CD1c-positive myeloid dendritic cell (primary cell): ENCODE measurements around the gene MIA3.
A peak's percentile ranks its signal among the peaks of the same experiment; 100 is the strongest.

Experiments
- DNase-seq: peaks from one replicate; pipeline ENCODE4 v3.0.0-alpha.2; 2016; ENCODE audit errors: extremely low spot score

MIA3 gene

GRCh38 chr1:222618880-222619596 is 1.1 kb downstream of the MIA3 start:
- DNase-seq: peak; percentile 35

DNA sequence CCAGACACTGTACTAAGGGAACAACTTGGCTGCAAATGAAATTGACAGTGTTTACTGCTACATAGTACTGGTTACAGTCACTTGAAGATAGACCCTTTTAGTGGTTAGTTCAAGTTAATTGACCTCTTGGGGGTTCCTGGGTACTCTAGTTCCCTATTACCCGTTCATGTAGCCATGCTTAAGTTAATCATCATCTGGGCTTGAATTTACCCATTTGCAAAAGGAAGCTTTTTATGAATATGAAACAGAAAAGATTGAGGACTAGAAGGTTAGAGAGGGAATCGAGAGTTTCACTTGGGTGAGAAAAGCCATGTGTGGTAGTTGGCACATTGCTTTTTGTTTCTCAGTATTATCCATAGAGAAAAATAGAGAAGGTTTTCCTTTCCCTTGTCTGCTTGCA is 2.7 kb downstream of the MIA3 start:
- DNase-seq: no peak

- no peak for DNase-seq
These were observed 4.9 kb downstream of the MIA3 start for GRCh38 chr1:222622765-222623164.

DNA sequence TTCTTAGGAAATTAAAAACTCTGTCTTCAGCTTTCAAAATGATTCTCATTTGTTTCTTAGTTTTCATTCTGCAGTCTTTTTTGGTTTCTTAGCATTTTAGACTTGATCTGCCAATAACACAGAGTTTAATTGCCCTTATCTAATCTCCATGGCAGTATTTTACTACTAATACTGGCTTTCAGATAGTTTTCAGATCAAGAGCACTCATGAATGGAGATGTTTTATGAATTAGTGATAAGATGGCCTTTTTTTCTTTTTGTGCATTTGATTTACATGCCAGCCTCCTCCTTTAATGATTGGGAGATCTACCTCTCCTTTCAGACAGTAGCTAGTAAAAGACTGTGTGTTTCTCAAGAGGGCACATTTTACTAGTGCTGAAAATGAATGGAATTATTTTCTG is 5.6 kb downstream of the MIA3 start:
- no peak for DNase-seq

DNA sequence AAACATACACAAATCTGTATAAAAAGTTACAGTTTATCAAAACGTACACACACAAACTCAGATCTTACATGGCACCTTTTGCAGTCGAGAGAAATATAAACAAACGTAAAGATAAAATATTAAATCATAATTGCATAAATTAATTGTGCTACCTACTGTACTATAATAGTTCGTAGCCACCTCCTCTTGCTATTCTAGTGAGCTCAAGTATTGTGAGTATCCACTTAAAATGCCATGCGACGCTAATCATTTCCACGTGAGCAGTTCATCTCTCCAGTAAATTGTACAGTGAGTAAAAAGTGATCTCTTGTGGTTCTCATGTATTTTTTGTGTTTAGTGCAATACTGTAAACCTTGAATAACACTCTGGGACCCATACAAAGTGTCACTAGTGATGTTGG is 6.3 kb downstream of the MIA3 start:
- DNase-seq: no peak

DNA sequence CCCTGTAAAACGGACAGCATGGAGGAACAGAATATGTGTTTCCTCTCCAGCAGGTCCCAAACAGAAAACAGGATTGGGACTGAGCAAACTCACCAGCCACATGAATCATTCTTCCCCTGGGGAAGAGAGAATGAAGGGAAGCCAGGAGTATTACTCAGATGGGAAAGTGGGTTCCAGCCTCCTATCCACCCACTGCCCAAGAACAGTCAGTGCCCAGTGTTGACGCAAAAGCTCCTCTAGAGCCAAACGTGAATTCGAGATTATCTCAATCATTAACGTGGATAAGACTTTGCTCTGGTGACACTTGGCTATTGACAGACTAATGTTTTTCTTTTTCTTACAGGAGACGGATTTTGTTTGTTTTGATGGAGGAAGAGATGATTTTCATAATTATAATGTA is 9.3 kb downstream of the MIA3 start:
- DNase-seq: no peak

GRCh38 chr1:222629921-222630535 is 12.1 kb downstream of the MIA3 start:
- DNase-seq: no peak

DNA sequence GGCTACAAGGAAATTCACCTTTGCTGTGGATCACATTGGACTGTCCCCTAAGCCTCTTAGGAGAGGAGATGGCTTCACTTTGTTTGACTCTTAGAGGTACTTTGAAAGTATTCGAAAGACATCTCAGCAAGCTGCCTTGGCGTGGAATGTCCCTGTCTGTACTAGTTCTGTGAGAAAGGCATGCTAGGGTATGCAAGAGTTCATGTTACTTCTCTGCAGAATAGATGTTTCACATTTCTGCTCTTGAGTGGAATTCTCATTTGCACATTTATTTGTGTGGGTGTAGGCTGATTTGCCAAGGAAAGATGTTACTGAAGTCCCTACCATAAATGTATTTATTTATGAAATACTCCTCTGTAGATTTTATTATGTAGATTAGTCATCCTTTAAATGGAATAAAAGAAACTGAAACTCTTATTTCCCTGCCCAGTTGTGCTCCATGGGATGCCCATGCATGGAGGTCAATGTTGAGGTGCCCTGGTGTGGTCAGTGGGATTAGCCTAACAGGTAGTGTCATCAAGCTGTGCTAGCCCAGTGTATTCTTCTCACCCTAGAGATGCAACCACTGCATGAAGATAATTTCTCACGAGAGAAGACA is 13.8 kb downstream of the MIA3 start:
- DNase-seq: no peak

DNA sequence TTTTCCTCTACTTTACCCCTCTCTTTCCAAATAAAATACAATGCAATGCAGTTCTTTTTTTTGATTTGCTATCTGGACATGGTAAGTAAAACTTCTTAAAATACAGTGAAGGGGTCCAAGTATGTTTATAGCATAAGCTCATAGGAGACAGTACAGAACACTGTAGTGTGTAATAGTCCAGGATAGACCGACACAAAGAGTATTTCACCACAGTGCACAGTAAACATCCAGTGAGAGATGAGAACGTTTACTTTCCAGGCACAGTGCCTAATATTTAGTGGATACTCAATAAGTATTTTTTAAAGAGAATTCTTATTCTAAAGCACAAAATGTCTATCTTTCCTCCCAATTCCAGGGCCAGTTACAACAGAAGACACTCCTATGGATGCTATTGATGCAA is 14.9 kb downstream of the MIA3 start:
- DNase-seq: no peak

GRCh38 chr1:222634180-222635013 is 16.5 kb downstream of the MIA3 start:
- DNase-seq: peak; percentile 93

DNA sequence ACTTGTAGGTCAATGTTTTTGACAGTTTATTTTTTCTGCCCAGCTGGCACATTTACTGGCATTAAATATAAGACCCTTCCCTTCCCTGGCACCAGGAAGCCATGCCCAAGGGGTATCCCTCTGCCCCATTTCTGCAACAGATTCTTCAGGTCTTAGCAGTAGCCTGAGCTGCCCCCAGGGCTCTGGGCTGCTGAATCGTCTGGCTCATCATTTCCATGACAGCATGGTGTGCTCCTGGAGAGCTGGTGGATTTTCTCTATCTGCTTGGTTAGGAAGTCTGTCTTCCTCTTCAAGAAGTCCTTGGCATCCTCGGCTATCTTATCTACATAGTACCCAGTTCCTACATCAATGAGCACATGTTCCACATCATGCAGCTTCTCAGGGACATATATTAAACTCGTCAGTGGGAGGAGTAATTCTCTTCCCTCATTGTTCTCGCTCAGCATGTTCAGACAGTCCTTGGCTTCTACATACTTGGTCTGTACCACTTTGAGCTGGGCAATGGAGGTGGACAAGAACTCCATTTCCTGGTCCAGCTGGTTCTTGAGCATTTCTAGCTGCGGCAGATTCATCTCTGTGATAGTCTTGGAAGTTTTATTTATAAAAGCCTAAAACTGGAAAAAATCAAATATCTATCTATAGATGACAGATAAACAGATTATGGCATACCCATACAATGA is 23.5 kb downstream of the MIA3 start:
- DNase-seq: no peak

DNA sequence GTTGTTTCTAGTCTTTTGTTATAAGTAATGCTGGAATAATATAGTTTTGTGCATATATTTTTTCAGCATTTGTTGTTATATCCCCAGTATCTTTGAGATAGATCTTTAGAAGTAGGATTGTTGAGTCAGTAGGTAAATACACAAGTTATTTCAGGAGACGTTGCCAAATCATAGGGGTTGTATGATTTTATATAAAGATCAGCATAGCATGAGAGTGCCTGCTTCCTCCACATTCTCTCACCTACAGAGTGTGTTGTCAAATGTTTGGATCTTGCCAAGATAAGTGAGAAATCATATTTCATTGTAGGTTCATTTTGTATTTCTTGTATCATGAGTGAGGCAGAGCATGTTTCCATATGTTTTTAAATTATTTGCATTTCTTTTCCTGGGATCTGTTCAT is 24.6 kb downstream of the MIA3 start:
- DNase-seq: no peak

- DNase-seq: no peak
These were observed 25.7 kb downstream of the MIA3 start for GRCh38 chr1:222643606-222643937.

DNA sequence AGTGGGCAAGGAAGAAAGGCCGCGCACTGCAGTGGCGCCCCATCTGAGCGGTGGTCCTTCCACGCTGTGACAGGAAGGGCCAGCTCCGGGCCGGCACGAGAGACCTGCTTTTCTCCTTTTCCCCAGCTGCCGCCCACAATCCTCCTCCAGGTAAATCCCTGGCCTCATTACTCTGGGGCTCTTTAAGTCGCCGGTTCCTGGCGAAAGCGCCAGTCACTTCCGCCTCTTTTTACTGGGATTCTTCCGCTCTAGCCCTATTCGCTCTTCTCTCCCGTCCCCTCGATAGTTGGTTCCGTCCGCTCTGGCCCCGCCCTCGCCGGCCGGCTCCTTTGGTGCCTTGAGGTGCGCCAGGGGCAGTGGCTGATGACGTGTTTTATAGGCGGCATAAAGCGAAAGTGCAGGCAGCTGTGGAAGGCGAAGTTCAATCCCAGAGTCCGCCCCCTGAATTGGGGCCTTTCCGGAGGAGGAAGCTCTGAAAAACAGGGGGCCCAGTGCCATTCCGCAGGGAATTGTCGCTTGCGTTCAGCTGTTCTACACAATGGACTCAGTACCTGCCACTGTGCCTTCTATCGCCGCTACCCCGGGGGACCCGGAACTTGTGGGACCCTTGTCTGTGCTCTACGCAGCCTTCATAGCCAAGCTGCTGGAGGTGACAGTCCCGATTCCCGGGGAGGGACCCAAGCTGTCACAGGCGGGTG is 26.2 kb downstream of the MIA3 start:
- DNase-seq: peak; percentile 99

DNA sequence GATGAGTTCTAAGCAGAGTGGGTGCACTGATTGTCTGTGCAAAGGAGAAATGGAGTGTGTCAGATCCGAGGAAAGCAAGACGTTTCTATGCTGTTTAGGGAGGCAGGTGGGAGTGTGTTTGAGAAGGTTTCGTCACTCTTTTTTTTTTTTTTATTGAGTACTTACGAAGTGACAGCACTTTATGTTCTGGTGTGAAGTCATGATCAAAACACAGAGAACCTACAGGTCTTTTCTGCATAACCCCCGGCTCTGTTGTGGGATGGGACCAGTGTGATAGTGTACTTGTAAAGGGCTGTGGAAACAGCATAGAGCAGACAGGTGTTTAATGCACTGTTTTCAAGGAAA is 26.7 kb downstream of the MIA3 start:
- no peak for DNase-seq

DNA sequence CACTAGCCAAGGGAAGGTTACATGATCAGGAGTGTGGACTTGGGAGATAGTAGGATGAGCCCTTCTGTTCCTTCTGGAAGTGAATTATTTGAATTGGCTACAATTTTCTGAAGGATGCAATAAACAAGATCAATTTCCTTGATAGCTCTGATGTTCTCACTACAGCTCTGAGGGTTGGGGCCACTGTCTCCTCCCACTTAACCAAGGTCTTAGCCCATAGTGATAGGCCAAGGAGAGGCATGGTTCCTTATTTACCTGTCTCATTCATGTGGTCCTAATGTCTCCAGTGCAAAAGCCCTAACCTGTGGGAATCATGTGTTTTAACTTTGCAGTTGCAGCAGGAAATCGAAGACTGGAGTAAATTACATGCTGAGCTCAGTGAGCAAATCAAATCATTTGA is 34.8 kb downstream of the MIA3 start:
- no peak for DNase-seq

- DNase-seq: no peak
These were observed 35.4 kb downstream of the MIA3 start for GRCh38 chr1:222653178-222653827.

- DNase-seq: peak; percentile 71
These were observed 37.0 kb downstream of the MIA3 start for GRCh38 chr1:222654849-222655248.

- DNase-seq: no peak
These were observed 38.7 kb downstream of the MIA3 start for GRCh38 chr1:222656391-222657155.

GRCh38 chr1:222657899-222658298 is 40.0 kb downstream of the MIA3 start:
- no peak for DNase-seq
